ENCODE data around the gene KIAA1671. TPM values are rescaled to one million over a fixed set of nuclear protein-coding genes. Genes with fewer than 3 reads are reported as not detected.

The KIAA1671 gene
- total and polyA plus RNA-seq, 2 donors (not counting 1 experiment from before 2014, with no cell fraction given): 0.01 to 0.02 TPM

GRCh38 chr22:24938741-24939341 is 13.7 kb upstream of the KIAA1671 start:
- DNase-seq (peak; percentile 44), ATAC-seq (ENCODE audit: low read depth) (no peak)

DNA sequence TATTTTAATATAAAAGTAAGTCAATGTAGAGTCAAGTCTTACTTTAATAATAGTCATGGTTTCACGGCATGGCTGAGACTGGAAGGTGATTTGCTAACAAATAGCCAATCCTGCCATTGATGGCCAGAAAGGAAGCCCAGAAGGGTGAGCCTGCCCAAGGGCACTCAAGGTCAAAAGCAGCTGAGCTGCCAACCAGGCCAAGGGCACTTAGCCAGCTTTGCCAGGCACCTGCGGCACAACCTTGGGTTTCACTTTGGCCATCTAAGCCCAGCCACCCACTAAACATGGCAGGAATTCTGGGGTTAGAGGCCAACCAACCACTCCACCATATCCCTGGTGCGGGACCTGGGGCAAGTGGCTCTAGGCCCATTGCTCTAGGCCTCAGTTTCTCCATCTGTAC is 10.2 kb upstream of the KIAA1671 start:
- Histone ChIP-seq H3K4me3 (ENCODE audit: control extremely low read depth in 1 of 5, extremely low read depth in 1 of 5, insufficient read depth in 1 of 5, low read depth in 2 of 5, low read length in 4 of 5) (no peak overlapping the region), H2AFZ (ENCODE audit: insufficient read depth, low read depth, low read length, poor library complexity, severe bottlenecking) (no peak overlapping the region), H3K36me3 (replicated peaks in 1 of 2; ENCODE audit: control extremely low read depth in 1 of 2, control insufficient read depth in 1 of 2, extremely low read depth in 1 of 2, insufficient read depth in 2 of 2, low read length in 1 of 2) (no peaks in the 10 kb centered on the region), H3K27me3 (replicated peaks in 1 of 4; ENCODE audit: control extremely low read depth in 1 of 4, control insufficient read depth in 3 of 4, insufficient read depth in 4 of 4, low read length in 3 of 4) (peaks cover 0 to 10% (median 2%) of the 10 kb centered on the region in 4 experiments), H3K4me1 (ENCODE audit: control insufficient read depth in 2 of 2, insufficient read depth in 2 of 2, low read length in 2 of 2) (no peaks in the 10 kb centered on the region), H3K79me2 (ENCODE audit: control insufficient read depth, insufficient read depth, low read length) (no peaks in the 10 kb centered on the region), H3K27ac (ENCODE audit: low read length in 2 of 2) (no peak overlapping the region), H4K20me1 (ENCODE audit: control insufficient read depth, insufficient read depth, low read length, poor library complexity, severe bottlenecking) (no peaks in the 10 kb centered on the region), H3K9me3 (ENCODE audit: control extremely low read depth in 1 of 3, control insufficient read depth in 2 of 3, insufficient read depth in 1 of 3, low read length in 2 of 3) (peaks cover 0 to 1% (median 0%) of the 10 kb centered on the region in 3 donors), H3K9ac (ENCODE audit: low read length) (no peak overlapping the region), H3K4me2 (replicated peaks; ENCODE audit: low read depth, low read length, poor library complexity, severe bottlenecking) (no peak overlapping the region)
- Mint-ChIP-seq H3K4me1 (no peaks in the 10 kb centered on the region), H3K4me3 (no peak overlapping the region), H3K27ac (no peak overlapping the region), H3K27me3 (peaks cover 26% of the 10 kb centered on the region), H3K9me3 (ENCODE audit: insufficient read depth) (no peaks in the 10 kb centered on the region)
- WGBS (ENCODE audit: insufficient coverage): 95% methylated on average over 2 of the region's 3 CpGs
- DNase-seq (no peak), ATAC-seq (ENCODE audit: low read depth) (no peak)
- TF ChIP-seq EZH2 (IDR thresholded peaks at IDR 0.05; ENCODE audit: borderline replicate concordance, insufficient read depth, low read depth, low read length, poor library complexity, severe bottlenecking): no peak
- TF ChIP-seq, protein P1, sequence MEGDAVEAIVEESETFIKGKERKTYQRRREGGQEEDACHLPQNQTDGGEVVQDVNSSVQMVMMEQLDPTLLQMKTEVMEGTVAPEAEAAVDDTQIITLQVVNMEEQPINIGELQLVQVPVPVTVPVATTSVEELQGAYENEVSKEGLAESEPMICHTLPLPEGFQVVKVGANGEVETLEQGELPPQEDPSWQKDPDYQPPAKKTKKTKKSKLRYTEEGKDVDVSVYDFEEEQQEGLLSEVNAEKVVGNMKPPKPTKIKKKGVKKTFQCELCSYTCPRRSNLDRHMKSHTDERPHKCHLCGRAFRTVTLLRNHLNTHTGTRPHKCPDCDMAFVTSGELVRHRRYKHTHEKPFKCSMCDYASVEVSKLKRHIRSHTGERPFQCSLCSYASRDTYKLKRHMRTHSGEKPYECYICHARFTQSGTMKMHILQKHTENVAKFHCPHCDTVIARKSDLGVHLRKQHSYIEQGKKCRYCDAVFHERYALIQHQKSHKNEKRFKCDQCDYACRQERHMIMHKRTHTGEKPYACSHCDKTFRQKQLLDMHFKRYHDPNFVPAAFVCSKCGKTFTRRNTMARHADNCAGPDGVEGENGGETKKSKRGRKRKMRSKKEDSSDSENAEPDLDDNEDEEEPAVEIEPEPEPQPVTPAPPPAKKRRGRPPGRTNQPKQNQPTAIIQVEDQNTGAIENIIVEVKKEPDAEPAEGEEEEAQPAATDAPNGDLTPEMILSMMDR (IDR thresholded peaks at IDR 0.05): no peak
- intact Hi-C loops (cut with micrococcal nuclease): no loop called here
- ChIA-PET POLR2A (no interaction called here), CTCF (no interaction called here)

More at GRCh38 chr22:24938741-24939341, 13.7 kb upstream of the KIAA1671 start:
- H3K9ac ChIP-seq (ENCODE audit: low read length): no peak overlapping the region
- no peaks in the 10 kb centered on the region for H4K20me1 ChIP-seq (ENCODE audit: control insufficient read depth, insufficient read depth, low read length, poor library complexity, severe bottlenecking)
- no peak overlapping the region for H3K4me3 ChIP-seq (ENCODE audit: control extremely low read depth in 1 of 5, extremely low read depth in 1 of 5, insufficient read depth in 1 of 5, low read depth in 2 of 5, low read length in 4 of 5)
- peaks cover 0 to 10% (median 5%) of the 10 kb centered on the region in 4 experiments for H3K27me3 ChIP-seq (replicated peaks in 1 of 4; ENCODE audit: control extremely low read depth in 1 of 4, control insufficient read depth in 3 of 4, insufficient read depth in 4 of 4, low read length in 3 of 4)
- H3K79me2 ChIP-seq (ENCODE audit: control insufficient read depth, insufficient read depth, low read length): no peaks in the 10 kb centered on the region
- Mint-ChIP-seq H3K27me3 (peaks cover 9% of the 10 kb centered on the region), H3K27ac (no peak overlapping the region), H3K4me3 (no peak overlapping the region), H3K4me1 (no peaks in the 10 kb centered on the region), H3K9me3 (ENCODE audit: insufficient read depth) (no peaks in the 10 kb centered on the region)
- peaks cover 0 to 1% (median 0%) of the 10 kb centered on the region in 3 donors for H3K9me3 ChIP-seq (ENCODE audit: control extremely low read depth in 1 of 3, control insufficient read depth in 2 of 3, insufficient read depth in 1 of 3, low read length in 2 of 3)
- ChIA-PET CTCF (interaction anchor here (0.6 to 1.9 kb wide), 3 partner anchors 21 to 118 kb away, joined by 4 to 10 read pairs (median 6); no protein-coding TSS in a partner anchor), POLR2A (no interaction called here)
- no peak overlapping the region for H2AFZ ChIP-seq (ENCODE audit: insufficient read depth, low read depth, low read length, poor library complexity, severe bottlenecking)
- no peaks in the 10 kb centered on the region for H3K36me3 ChIP-seq (replicated peaks in 1 of 2; ENCODE audit: control extremely low read depth in 1 of 2, control insufficient read depth in 1 of 2, extremely low read depth in 1 of 2, insufficient read depth in 2 of 2, low read length in 1 of 2)
- no peaks in the 10 kb centered on the region for H3K4me1 ChIP-seq (ENCODE audit: control insufficient read depth in 2 of 2, insufficient read depth in 2 of 2, low read length in 2 of 2)
- TF ChIP-seq EZH2 (IDR thresholded peaks at IDR 0.05; ENCODE audit: borderline replicate concordance, insufficient read depth, low read depth, low read length, poor library complexity, severe bottlenecking): no peak
- TF ChIP-seq, protein P1 (IDR thresholded peaks at IDR 0.05): peak; percentile 84
- H3K27ac ChIP-seq (ENCODE audit: low read length in 2 of 2): no peak overlapping the region
- 23% methylated on average over 11 of the region's 11 CpGs for WGBS (ENCODE audit: insufficient coverage)
- H3K4me2 ChIP-seq (replicated peaks; ENCODE audit: low read depth, low read length, poor library complexity, severe bottlenecking): no peak overlapping the region
- intact Hi-C loops (cut with micrococcal nuclease): loop anchor here (1.0 kb wide), 1 partner anchor 109 kb away; no protein-coding TSS in a partner anchor
